NCI-H128 (cell line): ENCODE results near the gene GUCY2C.

Source experiments
- DNase-seq: peaks from one replicate; lab custom pipeline; 2025; ENCODE audit not compliant: unreplicated experiment; lab: John Stamatoyannopoulos, UW

The GUCY2C gene

GRCh38 chr12:14576896-14577295 is 119.5 kb downstream of the GUCY2C start:
- no peak for DNase-seq

GRCh38 chr12:14575585-14575984 is 120.8 kb downstream of the GUCY2C start:
- no peak for DNase-seq

DNA sequence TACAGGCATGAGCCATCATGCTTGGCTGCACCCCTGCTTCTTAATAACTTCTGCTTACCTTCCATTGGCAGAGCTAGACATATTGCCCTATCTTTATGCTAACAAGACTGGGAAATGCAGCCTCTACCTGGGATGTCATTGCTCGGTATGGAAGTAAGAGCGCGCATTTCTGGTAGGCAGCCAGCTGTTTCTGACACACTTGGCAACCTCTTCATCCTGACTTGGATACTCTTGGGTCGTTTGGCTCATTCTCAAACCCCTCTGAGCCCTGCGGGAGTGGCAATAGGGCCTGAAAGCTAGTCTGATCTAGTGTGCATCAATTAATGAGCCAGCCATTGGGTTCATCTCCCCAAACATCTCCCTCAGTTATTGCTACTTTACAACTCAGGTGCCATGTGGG is 123.3 kb downstream of the GUCY2C start:
- no peak for DNase-seq

GRCh38 chr12:14572401-14572800 is 124.0 kb downstream of the GUCY2C start:
- no peak for DNase-seq

DNA sequence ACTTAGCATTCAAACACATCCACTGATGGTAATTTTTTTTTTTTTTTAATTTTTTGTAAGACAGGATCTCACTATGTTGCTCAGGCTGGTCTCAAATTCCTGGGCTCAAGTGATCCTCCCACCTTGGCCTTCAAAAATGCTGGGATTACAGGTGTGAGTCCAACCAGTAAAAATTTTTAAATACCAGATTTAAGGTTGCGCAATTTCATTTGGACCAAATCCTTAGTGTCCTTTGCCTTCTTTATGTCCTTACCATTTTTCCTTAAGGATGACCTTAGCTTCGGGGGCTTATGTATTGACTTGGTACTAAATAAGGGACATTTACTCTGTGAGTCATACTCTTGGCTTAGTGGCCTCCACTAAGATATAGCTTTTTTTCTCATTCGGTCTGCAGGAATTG is 124.6 kb downstream of the GUCY2C start:
- DNase-seq, result no peak

DNA sequence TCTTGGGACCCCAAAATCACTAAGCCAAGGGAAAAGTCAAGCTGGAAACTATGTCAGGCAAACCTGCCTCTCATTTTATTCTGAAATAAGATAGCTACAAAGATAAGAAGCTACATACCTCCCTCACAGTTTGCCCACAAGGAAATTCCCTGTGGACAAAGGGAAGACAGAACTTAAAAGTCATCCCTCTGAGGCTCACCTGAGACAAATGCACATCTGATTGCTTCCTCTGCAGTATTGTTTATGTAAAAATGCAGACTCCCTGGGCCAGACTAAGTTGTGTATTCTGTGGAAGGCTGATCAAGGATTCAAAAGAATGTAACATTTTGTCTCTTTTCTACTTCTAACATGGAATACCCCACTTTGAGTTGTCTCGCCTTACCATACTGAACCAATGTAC is 126.2 kb downstream of the GUCY2C start:
- no peak for DNase-seq

DNA sequence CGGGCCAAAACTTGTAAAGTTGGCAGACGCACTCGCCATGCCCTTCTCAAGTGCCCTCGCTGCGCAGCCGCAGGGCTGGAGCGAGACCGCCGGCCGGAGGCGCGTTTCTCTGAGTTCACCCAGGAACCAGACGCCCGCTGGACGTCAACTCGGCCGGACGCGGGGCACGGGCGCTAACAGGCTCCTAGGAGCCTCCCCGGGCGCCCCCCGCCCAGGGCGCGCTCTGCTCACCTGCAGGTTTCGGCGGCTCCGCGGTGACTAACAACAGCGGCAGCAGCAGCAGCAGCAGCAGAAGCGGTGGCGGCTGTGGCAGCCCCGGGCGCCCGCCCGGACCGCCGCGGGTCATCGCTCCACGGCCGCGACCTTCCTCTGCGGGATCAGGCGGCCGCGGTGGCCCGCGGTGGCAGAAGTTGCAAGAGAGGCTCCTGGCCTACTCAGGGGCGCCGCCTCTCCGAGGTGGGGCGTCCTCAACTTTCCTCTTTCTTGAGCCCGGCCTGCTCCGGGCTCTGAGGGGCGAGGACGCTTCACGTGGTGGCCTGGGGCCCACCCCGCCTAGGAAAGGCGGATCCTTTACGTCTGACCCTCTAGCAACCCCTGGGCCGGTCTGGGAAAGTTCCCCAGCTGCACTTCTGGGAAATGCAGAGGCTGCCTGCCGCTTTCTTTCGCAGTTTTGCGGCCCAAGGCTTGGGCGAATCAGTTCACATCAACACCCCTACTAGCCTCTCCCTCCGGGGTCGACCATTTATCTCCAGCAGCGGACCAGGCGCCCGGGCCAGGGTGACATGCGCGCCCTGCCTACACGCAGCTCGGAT is 128.8 kb downstream of the GUCY2C start, which contains the start of gene PLBD1:
PLBD1 (minus strand) TSS at position 533 of the 812 bp plus-strand sequence; CDS start at position 346, 187 bp downstream.
- DNase-seq, result no peak

DNA sequence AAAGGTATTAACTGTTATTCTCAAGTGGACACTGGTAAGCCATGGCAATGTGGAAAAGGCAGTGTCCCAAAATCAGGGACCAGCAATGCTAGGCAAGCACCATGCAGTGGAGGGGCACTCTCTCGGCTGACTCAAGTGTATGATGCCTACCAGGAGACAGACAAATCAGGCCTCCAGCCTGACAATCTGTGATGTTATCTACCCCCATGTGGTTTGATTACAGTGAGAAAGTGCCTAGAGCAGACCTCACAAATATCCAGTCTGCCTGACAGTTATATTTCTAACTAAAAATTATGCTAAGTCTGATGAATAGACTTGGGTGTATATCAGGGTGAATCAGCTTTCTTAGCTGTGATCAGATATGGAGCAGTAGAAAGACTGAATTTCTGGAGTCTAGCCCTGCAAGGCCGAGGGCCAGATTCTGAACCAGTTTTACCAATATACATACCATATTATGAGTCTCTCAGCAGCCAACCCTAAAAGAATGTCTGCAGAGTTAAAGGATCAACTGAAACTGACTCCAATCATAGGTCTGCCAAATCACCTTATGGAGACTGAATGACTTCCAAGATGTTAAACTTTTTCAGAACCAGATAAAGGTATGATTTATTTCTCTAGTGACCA is 132.0 kb downstream of the GUCY2C start:
- DNase-seq, result no peak

- DNase-seq, result no peak
Measured at GRCh38 chr12:14563046-14563445, 133.4 kb downstream of the GUCY2C start.
